ENCODE measurements around the gene LAMTOR3.

LAMTOR3 gene, protein sequence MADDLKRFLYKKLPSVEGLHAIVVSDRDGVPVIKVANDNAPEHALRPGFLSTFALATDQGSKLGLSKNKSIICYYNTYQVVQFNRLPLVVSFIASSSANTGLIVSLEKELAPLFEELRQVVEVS

DNA sequence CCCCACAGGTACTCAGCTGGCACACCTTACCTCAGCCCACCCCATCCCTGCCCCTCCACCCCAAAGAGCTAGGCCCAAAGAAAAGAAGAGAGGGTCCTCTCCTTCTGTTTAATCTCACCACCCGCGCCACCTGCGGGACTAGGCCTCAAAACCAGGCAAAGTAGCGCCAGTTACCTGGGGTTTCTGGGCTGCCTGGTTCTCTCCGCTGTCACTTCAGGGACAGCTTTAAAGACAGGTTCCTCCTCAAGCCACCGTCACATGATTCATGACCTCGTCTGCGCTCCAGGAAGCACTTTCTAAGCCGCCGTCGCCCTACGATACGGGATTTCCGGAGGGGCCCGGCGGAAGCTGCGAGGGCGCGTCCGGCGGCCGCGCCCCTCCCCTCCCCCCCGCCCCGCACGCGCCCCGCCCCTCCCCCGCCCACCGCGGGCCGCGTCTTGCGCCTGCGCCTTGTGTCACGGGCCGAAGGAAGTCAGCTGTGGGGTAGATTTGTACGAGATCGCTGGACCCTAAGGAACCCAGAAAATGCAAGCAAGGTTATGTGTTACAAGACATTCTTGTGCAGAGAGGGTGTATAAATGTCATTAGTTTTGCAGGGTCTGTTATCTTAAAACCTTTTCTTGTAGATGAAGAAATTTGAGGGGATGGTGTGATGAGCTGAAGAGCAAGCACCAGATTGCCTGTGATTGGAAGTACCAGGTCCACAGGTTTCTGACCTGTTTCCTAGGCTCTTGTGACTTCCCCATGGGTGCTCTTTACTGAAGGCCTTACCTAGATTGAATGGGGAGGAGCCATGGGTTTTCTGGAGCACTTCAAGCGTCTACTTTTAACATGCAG is at the start of gene LAMTOR3:
LAMTOR3 (minus strand) TSS at position 267 of the 837 bp plus-strand sequence. CDS start 464 bp downstream, outside the sequence.
- peak; percentile 93 for DNase-seq (ENCODE audit: low spot score)

DNA sequence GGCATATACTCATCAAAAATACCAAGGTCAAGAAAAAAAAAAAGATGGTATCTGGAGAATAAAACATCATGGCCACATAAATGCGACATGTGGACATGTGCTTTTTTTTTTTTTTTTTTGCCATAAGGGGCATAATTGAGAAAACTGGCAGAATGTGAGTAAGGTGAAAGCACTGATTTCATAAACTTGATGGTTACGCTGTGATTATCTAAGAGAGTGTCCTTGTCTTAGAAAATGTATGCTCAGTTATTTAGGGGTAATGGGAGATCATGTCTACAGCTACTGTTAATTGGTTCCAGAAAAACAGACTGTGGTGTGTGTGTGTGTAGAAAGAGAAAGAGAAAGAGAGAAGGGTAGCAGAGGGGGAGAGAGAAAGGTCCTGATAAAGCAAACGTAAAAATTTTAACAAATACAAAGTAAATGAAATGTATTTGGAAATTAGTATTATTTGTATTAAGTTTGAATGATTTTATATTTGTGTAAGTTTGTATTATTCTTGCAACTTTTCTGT is 44.1 kb upstream of the LAMTOR3 start:
- DNase-seq (ENCODE audit: low spot score): no peak

DNA sequence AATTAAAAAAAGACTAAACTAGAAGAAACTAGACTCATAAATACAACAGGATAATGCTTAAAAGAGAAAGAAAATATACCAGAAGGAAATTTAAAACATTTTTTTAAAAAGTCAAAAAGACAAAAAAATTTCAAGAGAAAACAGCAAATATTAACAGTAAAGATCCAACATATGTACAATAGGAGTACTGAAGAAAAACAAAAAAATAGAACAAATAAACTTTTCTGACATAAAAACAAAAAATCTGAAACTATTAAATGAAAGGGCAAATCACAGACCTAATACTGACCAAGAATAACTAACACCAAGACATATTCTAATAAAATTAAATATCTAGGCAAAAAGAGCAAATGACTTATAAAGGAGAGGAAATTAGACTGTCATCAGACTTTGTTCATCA is 40.7 kb upstream of the LAMTOR3 start:
- DNase-seq (ENCODE audit: low spot score): no peak

DNA sequence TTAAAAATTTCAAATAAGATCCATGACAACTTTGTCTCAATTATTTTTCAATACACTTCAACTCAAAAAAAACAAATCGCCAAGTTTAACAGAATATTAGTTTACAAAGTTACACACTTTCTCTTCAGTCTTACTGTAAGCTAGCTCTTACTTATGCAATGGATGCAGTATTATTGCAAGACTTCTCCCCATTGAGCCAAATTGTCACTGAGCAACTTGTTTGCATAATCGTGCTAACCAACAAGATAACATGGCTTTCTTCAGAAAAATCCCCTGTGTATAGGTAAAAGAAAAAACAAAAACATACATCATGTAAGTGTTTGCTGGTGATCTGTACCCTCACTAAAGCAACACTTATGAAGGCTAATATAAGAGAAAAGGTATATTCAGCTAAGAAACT is 33.3 kb upstream of the LAMTOR3 start:
- DNase-seq (ENCODE audit: low spot score): no peak

DNA sequence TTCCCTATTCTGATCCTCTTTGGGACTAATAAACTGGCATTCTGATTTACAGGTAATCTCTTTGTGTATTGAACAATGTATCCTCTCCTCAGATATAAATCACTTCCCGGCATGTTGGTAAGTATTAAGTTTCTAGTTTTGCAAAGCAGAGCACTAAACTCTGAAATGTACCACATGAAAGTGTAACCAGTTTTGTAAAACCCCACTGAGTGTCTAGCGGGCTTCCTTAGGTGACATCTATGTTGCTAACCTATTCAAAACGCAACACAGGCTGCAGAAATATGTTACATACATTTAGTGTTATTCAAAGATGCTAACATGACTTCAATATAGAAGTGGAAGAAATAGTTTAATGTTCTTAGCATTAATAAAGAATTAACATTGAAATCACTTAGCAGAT is 26.9 kb upstream of the LAMTOR3 start:
- no peak for DNase-seq (ENCODE audit: low spot score)

DNA sequence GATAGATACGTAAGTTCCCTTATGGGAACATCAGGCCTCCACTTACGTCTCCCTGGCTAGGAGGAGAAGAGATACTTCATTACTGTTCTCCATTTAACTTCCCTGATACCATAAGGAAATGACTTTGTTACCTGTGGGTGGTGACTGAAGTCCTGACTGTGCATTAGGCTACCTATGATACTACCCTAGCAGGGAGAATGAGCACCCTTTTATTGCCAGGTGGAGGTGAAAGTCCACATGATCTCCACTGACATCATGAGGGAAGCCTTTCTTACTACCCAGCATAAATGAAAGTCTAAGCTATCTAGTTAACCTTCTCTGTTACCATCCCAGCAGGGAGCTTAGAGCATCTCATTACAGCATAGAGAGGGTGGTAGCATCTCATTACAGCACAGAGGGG is 24.4 kb upstream of the LAMTOR3 start:
- no peak for DNase-seq (ENCODE audit: low spot score)

DNA sequence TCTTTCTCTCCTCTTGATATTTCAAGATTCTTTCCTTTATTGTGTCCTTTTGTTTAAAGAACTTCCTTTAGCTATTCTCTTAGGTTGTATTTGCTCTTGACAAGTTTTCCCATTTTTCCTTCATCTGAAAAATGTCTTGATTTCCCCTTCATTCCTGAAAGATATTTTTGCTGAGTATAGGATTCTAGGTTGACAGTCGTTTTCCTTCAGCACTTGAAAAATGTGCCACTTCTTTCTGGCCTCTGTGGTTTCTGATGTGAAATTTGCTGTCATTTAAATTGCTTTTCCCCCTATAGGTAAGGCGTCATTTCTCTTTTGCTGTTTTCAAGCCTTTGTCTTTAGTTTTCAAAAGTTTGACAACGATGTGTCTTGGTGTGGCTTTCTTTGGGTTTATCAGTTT is 23.3 kb upstream of the LAMTOR3 start:
- no peak for DNase-seq (ENCODE audit: low spot score)

DNA sequence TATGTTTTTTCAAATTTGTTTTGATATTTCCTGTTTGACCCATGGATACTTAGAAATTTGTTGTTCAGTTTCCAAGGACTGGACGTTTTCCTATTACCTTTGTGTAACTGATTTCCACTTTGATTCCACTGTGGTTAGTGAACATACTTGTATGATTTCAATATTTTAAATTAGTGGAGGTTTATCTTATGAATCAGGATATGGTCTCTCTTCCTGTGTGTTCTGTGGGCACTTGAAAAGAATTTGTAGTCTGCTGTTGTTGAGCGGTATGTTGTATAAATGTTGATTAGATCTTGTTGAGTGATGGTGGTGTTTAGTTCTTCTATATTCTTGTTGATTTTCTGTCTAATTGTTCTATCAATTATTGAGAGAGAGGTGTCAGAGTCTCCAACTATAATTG is 21.2 kb upstream of the LAMTOR3 start:
- no peak for DNase-seq (ENCODE audit: low spot score)

DNA sequence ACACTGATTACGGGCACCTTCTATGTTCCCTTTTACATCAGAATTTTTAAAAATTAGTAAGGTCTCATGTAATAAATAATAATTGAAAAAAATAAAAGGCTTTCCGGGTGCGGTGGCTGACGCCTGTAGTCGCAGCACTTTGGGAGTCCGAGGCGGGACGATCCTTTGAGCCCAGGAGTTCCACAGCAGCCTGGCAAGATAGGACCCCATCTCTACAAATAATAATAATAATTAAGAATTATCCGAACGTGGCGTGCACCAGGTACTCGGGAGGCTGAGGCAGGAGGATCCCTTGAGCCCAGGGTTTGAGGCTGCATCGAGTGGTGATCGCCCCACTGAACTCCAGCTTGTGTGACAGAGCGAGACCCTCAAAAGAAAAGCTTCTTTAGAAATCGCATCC is 771 bp upstream of the LAMTOR3 start:
- no peak for DNase-seq (ENCODE audit: low spot score)

DNA sequence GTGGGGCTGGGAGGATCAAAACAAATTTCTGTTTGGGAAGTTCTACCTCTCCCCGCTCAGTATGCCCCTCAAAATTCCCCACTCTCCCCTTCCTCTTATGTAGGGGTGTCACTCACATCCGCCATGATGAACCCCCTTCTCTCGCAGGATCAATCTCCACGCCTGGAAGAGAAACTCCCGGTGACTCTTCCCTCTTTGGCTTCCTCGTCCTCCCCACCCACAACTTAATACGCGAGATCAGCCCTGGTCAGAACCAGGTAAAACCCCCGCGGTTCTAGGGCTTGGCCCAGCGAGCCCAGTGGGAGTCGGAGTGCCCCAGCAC is 427 bp downstream of the LAMTOR3 start:
- DNase-seq (ENCODE audit: low spot score): no peak

DNA sequence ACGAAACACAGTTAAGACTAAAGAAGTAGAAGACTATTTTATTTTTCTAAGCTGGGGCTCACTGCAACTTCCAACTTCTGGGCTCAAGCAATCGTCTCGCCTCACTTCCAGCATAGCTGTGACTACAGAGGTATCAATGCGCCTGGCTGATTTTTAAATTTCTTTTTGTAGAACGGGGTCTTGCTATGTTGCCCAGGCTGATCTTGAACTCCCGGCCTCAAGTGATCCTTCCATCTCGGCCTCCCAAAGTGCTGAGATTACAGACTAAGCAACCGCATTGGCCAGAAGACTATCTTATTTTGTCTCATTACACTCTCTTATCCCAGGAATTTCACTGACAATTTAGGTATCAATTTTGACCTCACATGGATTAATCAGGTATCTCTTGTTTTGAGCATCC is 1.2 kb downstream of the LAMTOR3 start:
- DNase-seq (ENCODE audit: low spot score): no peak

DNA sequence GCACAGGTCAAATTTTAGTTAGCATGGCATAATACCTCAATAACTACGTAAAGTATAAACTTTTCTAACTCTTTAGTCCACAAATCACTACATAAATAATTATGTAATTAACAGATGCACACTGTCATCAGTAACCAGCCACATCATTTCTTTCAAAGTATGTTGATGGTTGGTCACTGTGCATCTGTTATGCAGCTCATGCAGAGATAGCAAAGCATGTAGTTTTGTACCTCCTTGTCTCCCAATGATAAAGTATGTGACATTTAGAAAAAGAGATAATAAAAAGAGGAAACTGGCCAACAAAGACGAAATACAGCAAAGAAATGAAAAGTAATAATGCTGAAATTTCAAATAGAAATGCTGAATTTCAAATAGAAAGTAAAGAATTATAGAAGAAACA is 2.9 kb downstream of the LAMTOR3 start:
- no peak for DNase-seq (ENCODE audit: low spot score)

DNA sequence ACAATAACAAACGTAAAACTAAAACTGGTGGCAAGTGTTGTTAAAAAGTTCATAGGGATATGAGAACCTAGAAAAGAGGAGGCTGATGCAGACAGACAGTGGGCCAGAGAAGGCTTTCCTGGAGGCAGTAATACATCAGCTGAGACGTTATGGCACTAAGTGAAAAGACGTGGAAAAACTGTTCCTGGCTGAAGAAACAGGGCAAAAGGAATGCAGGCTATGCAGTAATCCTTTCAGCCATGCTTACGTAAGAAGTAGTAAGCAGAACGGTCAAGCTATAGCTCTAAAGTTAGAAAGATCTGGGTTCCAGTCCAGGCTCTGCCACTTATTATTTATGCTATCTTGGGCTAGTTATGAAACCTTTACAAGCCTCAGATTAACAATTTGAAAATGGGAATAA is 6.4 kb downstream of the LAMTOR3 start:
- DNase-seq (ENCODE audit: low spot score): no peak

DNA sequence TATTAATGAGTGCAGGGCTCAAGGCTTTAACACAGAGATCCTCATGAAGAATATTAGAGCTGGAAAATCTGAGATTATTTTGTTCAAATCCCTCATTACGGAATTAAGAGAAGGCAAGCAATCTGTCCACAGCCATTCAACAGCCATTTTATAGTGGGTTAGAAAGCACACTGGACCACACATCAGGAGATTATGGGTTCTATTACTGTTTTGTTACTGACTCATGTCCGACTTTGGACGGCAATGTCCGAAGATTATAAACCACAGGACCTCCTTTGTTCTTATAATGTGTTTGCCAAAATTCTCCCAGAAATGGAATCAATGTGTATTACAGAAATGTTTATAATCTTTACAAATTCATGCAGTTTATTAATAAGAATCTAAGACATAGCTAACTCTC is 8.1 kb downstream of the LAMTOR3 start:
- DNase-seq (ENCODE audit: low spot score): no peak

DNA sequence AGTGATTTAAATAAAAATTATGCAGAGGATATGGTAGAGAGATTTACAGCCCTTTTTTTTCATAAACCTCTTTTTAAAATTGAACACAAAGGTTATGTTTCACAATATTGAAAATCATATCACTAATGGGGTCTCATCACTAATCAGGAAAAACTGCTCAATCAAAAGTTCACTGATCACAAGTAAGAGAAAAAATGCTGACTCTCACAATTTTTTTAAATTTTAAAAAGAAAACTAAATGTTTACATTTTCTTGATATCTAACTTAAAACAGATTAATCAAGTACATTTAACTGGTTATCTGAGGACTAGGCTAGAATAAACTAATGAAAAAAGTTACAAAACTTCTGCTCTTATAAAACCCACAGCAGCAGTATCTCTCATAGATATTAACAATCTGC is 8.5 kb downstream of the LAMTOR3 start:
- no peak for DNase-seq (ENCODE audit: low spot score)

DNA sequence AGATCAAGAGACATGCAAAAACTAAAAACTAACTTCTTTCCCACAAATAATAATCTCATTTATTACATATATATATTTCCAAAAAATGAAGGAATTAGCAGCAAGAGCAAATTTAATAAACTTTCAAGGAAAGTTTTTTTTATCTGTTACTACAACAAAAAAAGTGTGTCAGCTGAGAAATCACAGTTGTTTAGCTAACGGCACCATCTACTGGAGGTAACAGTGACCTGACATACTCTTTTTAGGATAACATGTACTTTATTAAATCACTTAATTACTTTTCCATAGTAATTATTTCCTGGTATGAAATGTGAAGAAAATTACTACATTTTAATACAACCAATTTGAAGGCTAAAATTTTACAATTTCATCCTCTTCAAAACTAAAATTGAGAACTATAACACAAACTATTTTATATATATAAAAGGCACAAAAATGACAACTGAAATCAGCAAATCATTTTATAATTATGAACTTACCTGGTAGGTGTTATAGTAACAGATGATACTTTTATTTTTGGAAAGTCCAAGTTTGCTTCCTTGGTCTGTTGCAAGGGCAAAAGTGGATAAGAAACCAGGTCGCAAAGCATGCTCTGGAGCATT is 9.1 kb downstream of the LAMTOR3 start:
- no peak for DNase-seq (ENCODE audit: low spot score)

DNA sequence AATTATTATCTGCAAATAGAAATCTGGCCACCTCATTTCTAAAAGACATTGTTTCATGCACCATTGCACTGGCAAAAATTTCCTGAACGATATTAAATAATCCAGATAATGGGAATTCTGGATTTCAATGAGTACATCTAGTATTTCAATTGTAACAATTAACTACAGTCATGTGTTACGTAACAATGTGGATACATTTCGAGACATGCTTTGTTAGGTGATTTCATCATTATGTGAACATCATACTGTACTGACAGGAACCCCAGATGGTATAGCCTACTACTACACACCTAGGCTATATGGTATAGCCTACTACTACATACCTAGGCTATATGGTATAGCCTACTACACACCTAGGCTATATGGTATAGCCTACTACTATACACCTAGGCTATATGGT is 14.8 kb downstream of the LAMTOR3 start:
- DNase-seq (ENCODE audit: low spot score): no peak

DNA sequence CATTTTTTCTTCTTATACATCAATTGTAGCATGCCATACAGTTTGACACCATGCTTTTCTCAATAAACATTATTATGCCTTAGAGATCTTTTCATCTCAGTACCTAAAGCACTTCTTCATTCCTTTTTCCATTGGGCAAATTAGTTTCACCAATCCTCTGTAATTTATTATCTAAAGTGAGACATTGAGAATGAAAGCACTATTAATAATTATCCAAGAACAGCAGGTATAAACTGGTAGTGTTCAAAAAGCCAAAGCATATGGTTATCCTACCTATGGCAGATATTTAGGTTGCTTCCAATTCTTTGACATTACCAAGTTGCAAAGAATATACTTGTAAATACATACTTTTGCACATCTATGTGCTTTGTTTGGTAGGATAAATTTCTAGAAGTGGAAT is 15.6 kb downstream of the LAMTOR3 start:
- no peak for DNase-seq (ENCODE audit: low spot score)

DNA sequence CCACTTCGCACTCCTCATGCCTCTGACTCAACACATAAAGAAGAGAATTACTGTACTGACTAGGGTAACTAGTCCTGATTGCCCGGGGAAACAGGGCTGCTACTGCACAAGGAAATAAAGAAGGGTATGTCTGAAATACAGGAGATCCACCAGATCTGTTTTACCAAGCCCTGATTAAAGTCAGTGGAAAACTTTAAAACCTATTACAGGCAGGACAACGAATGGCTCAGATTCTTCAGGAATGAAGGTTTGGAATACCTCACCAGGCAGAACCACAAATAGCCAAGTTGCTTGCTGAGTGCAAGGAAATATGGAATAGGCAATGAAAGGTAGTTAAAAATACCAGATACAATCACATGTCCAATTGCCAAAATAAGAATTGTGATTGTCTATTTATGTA is 17.3 kb downstream of the LAMTOR3 start:
- DNase-seq (ENCODE audit: low spot score): no peak

DNA sequence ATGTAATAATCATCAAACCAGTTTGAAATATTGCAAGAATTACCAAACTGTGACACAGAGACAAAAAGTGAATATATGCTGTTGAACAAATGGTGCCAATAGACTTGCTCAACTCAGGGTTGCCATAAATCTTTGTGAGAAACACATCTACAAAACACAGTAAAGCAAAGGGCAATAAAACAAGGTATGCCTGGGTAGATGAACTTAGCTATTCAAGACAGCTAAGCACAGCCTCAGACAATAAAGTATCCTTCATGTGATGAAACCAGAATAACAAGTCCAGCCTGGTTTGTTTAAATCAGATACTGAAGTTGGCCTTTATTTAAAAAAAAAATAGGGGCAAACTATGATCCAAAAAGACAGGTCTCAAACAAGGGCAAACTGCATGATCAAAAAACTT is 19.2 kb downstream of the LAMTOR3 start:
- DNase-seq (ENCODE audit: low spot score): no peak

DNA sequence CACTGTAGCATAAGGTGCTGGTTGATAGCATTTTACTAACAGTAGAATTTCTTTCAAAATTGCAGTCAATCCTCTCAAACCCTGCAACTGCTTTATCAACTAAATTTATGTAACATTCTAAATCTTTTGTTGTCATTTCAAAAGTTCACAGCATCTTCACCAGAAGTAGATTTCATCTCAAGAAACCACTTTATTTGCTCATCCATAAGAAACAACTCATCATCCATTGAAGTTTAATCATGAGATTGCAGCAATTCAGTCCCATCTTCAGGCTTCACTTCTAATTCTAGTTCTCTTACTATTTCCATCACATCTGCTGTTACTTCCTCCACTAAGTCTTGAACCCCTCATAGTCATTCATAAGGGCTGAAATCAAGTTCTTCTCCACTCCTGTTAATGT is 21.7 kb downstream of the LAMTOR3 start:
- DNase-seq (ENCODE audit: low spot score): no peak

DNA sequence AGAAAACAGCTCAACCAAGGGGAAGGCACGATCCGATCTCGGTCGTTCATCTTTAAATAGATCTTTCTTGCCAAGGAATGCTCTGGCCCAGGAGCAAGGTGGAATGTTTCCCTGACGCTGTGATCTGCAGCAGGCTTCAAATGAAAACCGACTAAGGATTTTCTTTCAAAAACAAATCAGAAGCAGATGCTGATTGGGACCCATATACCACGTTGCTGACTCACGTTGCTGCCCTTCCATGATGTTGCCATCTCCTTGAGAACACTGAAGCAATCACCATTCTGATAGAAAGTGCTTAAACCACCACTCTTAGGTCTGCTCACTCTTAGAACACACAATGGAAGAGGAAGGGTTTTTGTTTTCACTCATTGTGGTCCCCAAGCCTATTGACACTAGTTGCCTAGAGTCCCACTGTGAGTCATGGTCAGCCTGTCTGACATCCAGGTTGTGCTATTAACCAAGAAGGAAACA is 26.1 kb downstream of the LAMTOR3 start:
- DNase-seq (ENCODE audit: low spot score): no peak

DNA sequence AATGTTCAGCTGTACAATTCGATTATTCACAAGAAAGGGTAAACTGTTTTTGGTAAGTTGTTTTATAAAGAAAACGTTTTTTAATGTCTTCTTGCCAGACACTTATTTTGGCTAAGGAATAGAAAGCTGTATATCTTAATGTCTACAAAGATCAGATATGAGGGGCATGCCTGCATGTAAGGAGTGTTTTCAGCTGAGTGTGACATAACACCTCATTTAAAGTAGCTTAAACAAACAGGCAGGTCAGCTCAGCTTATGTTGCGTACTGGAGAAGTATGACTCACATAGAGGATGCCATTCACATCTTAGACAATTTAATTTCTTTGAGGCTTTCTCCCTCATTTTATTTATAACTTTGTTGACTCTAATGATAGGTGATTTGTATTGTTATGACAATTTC is 30.4 kb downstream of the LAMTOR3 start:
- DNase-seq (ENCODE audit: low spot score): no peak

Measured in globus pallidus (tissue), 1 donor.